SK-N-SH treated with all-trans-retinoic acid at 6 μM for 48 hours (cell line): ENCODE measurements around the gene RTCB.

ENCODE experiments used
- ATAC-seq: fragments of 200-7000 bp; cut with Tn5 transposase; 3 replicates; pipeline ENCODE4 v1.9.1; 2020; ENCODE audit warnings: mild to moderate bottlenecking, moderate library complexity
- ARNTL ChIP-seq: fragments of 450-650 bp; formaldehyde crosslinking; IDR thresholded peaks from 2 replicates; pipeline ENCODE4 v1.5.0; 2020; ENCODE audit warnings: low read depth, mild to moderate bottlenecking, moderate library complexity, borderline replicate concordance
- BACH2 ChIP-seq: fragments of 250-450 bp; sonication (Bioruptor Pico); IDR thresholded peaks from 2 replicates; pipeline ENCODE4 v1.9.0; 2021; ENCODE audit warnings: mild to moderate bottlenecking, borderline replicate concordance
- ESRRG ChIP-seq: fragments of 250-450 bp; sonication (Bioruptor Pico); IDR thresholded peaks from 2 replicates; pipeline ENCODE4 v1.6.1; 2021; ENCODE audit warnings: mild to moderate bottlenecking
- GLIS3 ChIP-seq: fragments of 250-450 bp; sonication (Bioruptor Pico); IDR thresholded peaks from 2 replicates; pipeline ENCODE4 v1.5.0; 2020; ENCODE audit warnings: mild to moderate bottlenecking, moderate library complexity
- ISL1 ChIP-seq: fragments of 250-450 bp; sonication (Bioruptor Pico); IDR thresholded peaks from 2 replicates; pipeline ENCODE4 v2.1.2; 2022; ENCODE audit warnings: mild to moderate bottlenecking, moderate library complexity
- OSR1 ChIP-seq: fragments of 250-450 bp; sonication (Bioruptor Pico); IDR thresholded peaks from 2 replicates; pipeline ENCODE4 v1.8.0; 2022; ENCODE audit warnings: moderate library complexity, mild to moderate bottlenecking, inconsistent platforms
- PPARA ChIP-seq: fragments of 250-450 bp; sonication (Bioruptor Pico); IDR thresholded peaks from 2 replicates; pipeline ENCODE4 v1.5.0; 2020; ENCODE audit warnings: mild to moderate bottlenecking, borderline replicate concordance
- RARB ChIP-seq: fragments of 250-450 bp; sonication (Bioruptor Pico); IDR thresholded peaks from 2 replicates; pipeline ENCODE4 v1.8.0; 2021; ENCODE audit warnings: mild to moderate bottlenecking, moderate library complexity
- TCF4 ChIP-seq: fragments of 250-450 bp; sonication (Bioruptor Pico); IDR thresholded peaks from 2 replicates; pipeline ENCODE4 v1.8.0; 2021; ENCODE audit warnings: mild to moderate bottlenecking, moderate library complexity, borderline replicate concordance
- TOX ChIP-seq: fragments of 250-450 bp; sonication (Bioruptor Pico); IDR thresholded peaks from 2 replicates; pipeline ENCODE4 v1.8.0; 2021; ENCODE audit warnings: mild to moderate bottlenecking, moderate library complexity, borderline replicate concordance
- ZC3H10 ChIP-seq: fragments of 250-450 bp; sonication (Bioruptor Pico); IDR thresholded peaks from 2 replicates; pipeline ENCODE4 v1.5.1; 2021; ENCODE audit warnings: mild to moderate bottlenecking, moderate library complexity
- ZFP3 ChIP-seq: fragments of 250-450 bp; sonication (Bioruptor Pico); IDR thresholded peaks from 2 replicates; pipeline ENCODE4 v1.5.0; 2020; ENCODE audit warnings: mild to moderate bottlenecking, moderate library complexity
- ZFP30 ChIP-seq: fragments of 450-650 bp; formaldehyde crosslinking; IDR thresholded peaks from 2 replicates; pipeline ENCODE4 v1.5.0; 2022; ENCODE audit warnings: mild to moderate bottlenecking, moderate library complexity
- ZNF565 ChIP-seq: fragments of 450-650 bp; formaldehyde crosslinking; conservative IDR thresholded peaks from 2 replicates; pipeline ENCODE4 v1.5.0; 2020; ENCODE audit warnings: low read depth, mild to moderate bottlenecking, moderate library complexity
- ZNF70 ChIP-seq: fragments of 450-650 bp; formaldehyde crosslinking; IDR thresholded peaks from 2 replicates; pipeline ENCODE4 v1.5.0; 2020; ENCODE audit warnings: mild to moderate bottlenecking, moderate library complexity
- TF ChIP-seq, protein P1 (sequence below): fragments of 250-450 bp; sonication (Bioruptor Pico); IDR thresholded peaks from 2 replicates; pipeline ENCODE4 v1.5.1; 2020; ENCODE audit warnings: low read depth, mild to moderate bottlenecking, moderate library complexity
- TF ChIP-seq, protein P2 (sequence below): fragments of 250-450 bp; sonication (Bioruptor Pico); IDR thresholded peaks from 2 replicates; pipeline ENCODE4 v1.5.1; 2021; ENCODE audit warnings: mild to moderate bottlenecking, moderate library complexity
- TF ChIP-seq, protein P3 (sequence below): fragments of 250-450 bp; sonication (Bioruptor Pico); IDR thresholded peaks from 2 replicates; pipeline ENCODE4 v1.5.0; 2020; ENCODE audit warnings: mild to moderate bottlenecking, moderate library complexity
- TF ChIP-seq, protein P4 (sequence below): fragments of 250-450 bp; sonication (Bioruptor Pico); IDR thresholded peaks from 2 replicates; pipeline ENCODE4 v1.8.0; 2021; ENCODE audit warnings: low read depth, mild to moderate bottlenecking, moderate library complexity, borderline replicate concordance
- TF ChIP-seq, protein P5 (sequence below): fragments of 250-450 bp; sonication (Bioruptor Pico); IDR thresholded peaks from 2 replicates; pipeline ENCODE4 v1.8.0; 2020; ENCODE audit warnings: mild to moderate bottlenecking, moderate library complexity, borderline replicate concordance

Gene RTCB

DNA sequence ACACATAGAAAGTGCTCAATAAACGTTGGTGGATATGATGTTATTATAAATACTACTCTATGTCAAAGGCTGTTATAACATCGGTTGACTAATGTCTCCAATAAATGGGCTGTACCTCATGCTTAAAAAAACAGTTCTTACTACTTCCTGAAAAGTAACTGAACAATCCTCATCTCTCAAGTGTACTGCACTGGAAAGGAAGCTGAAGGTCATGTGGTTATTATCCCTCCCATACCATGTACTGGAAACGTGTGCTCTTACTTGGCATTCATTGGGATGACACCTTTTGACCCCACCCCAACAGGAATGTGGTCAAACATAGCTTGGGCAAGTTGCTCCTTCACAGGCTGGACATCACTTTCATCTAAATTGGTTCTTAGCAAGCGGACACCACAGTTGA is 10.6 kb downstream of the RTCB start:
- ATAC-seq, result no peak

DNA sequence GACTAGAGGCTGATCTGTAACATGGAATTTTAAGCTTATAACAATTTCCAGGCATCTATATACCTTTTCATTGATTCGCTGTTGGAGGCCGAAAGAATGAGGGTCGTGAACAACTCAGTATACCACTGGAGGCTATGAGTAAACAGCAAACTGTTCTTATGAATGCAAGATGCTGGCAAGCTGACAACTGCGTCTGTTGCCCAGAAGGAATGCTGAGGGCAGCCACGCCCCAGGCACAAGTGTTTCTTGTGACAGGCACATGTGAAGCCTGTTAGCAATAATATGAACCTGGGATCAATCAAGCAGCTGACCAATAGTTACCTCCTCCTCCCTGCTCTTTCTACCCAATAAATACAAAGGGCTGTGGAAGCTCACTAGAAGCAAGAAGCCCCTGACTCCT is 15.3 kb downstream of the RTCB start:
- no peak for ATAC-seq
- TF ChIP-seq, protein P1, sequence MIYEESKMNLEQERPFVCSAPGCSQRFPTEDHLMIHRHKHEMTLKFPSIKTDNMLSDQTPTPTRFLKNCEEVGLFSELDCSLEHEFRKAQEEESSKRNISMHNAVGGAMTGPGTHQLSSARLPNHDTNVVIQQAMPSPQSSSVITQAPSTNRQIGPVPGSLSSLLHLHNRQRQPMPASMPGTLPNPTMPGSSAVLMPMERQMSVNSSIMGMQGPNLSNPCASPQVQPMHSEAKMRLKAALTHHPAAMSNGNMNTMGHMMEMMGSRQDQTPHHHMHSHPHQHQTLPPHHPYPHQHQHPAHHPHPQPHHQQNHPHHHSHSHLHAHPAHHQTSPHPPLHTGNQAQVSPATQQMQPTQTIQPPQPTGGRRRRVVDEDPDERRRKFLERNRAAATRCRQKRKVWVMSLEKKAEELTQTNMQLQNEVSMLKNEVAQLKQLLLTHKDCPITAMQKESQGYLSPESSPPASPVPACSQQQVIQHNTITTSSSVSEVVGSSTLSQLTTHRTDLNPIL, result no peak
- TF ChIP-seq, protein P2, sequence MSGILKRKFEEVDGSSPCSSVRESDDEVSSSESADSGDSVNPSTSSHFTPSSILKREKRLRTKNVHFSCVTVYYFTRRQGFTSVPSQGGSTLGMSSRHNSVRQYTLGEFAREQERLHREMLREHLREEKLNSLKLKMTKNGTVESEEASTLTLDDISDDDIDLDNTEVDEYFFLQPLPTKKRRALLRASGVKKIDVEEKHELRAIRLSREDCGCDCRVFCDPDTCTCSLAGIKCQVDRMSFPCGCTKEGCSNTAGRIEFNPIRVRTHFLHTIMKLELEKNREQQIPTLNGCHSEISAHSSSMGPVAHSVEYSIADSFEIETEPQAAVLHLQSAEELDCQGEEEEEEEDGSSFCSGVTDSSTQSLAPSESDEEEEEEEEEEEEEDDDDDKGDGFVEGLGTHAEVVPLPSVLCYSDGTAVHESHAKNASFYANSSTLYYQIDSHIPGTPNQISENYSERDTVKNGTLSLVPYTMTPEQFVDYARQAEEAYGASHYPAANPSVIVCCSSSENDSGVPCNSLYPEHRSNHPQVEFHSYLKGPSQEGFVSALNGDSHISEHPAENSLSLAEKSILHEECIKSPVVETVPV (CRISPR knock-in tag), result no peak
- TF ChIP-seq, protein P3, sequence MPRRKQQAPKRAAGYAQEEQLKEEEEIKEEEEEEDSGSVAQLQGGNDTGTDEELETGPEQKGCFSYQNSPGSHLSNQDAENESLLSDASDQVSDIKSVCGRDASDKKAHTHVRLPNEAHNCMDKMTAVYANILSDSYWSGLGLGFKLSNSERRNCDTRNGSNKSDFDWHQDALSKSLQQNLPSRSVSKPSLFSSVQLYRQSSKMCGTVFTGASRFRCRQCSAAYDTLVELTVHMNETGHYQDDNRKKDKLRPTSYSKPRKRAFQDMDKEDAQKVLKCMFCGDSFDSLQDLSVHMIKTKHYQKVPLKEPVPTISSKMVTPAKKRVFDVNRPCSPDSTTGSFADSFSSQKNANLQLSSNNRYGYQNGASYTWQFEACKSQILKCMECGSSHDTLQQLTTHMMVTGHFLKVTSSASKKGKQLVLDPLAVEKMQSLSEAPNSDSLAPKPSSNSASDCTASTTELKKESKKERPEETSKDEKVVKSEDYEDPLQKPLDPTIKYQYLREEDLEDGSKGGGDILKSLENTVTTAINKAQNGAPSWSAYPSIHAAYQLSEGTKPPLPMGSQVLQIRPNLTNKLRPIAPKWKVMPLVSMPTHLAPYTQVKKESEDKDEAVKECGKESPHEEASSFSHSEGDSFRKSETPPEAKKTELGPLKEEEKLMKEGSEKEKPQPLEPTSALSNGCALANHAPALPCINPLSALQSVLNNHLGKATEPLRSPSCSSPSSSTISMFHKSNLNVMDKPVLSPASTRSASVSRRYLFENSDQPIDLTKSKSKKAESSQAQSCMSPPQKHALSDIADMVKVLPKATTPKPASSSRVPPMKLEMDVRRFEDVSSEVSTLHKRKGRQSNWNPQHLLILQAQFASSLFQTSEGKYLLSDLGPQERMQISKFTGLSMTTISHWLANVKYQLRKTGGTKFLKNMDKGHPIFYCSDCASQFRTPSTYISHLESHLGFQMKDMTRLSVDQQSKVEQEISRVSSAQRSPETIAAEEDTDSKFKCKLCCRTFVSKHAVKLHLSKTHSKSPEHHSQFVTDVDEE (CRISPR knock-in tag), result no peak
- TF ChIP-seq ZC3H10 (CRISPR knock-in tag), result no peak

More for the DNA sequence above, 10.6 kb downstream of the RTCB start:
- TF ChIP-seq BACH2 (CRISPR knock-in tag) (no peak), RARB (CRISPR knock-in tag) (no peak), ZC3H10 (CRISPR knock-in tag) (no peak), OSR1 (no peak), ZFP3 (no peak), ZFP30 (no peak), GLIS3 (CRISPR knock-in tag) (no peak), ZNF565 (CRISPR knock-in tag) (no peak), ESRRG (CRISPR knock-in tag) (no peak), PPARA (no peak), ZNF70 (CRISPR knock-in tag) (no peak), ARNTL (CRISPR knock-in tag) (no peak)
- TF ChIP-seq, protein P3 (CRISPR knock-in tag), result no peak
- TF ChIP-seq, protein P1, result no peak
- TF ChIP-seq, protein P4, sequence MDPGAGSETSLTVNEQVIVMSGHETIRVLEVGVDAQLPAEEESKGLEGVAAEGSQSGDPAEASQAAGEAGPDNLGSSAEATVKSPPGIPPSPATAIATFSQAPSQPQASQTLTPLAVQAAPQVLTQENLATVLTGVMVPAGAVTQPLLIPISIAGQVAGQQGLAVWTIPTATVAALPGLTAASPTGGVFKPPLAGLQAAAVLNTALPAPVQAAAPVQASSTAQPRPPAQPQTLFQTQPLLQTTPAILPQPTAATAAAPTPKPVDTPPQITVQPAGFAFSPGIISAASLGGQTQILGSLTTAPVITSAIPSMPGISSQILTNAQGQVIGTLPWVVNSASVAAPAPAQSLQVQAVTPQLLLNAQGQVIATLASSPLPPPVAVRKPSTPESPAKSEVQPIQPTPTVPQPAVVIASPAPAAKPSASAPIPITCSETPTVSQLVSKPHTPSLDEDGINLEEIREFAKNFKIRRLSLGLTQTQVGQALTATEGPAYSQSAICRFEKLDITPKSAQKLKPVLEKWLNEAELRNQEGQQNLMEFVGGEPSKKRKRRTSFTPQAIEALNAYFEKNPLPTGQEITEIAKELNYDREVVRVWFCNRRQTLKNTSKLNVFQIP (CRISPR knock-in tag), result no peak

DNA sequence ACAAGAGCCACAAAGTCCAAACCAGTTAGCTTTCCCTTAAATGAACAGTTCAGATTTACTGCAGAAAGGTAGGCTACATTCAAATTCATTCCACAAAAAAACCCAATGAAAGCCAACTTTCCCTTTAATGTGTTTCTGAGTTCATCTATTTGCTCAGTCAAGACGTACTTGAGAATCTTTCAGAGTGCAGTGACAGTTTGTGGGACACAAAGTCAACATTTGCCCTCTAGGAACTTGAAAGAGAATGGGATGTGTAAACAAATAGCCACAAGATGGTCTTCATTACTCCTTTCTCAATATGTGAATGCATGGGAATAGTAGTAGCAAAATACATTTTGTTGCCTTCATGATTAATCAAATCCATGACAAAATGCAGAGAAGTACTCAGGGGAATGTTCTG is 15.8 kb downstream of the RTCB start:
- ATAC-seq, result no peak
- TF ChIP-seq ZNF70 (CRISPR knock-in tag) (no peak), TCF4 (CRISPR knock-in tag) (no peak), RARB (CRISPR knock-in tag) (no peak), TOX (CRISPR knock-in tag) (no peak), ISL1 (CRISPR knock-in tag) (no peak)
- TF ChIP-seq, protein P3 (CRISPR knock-in tag), result no peak
- TF ChIP-seq, protein P5, sequence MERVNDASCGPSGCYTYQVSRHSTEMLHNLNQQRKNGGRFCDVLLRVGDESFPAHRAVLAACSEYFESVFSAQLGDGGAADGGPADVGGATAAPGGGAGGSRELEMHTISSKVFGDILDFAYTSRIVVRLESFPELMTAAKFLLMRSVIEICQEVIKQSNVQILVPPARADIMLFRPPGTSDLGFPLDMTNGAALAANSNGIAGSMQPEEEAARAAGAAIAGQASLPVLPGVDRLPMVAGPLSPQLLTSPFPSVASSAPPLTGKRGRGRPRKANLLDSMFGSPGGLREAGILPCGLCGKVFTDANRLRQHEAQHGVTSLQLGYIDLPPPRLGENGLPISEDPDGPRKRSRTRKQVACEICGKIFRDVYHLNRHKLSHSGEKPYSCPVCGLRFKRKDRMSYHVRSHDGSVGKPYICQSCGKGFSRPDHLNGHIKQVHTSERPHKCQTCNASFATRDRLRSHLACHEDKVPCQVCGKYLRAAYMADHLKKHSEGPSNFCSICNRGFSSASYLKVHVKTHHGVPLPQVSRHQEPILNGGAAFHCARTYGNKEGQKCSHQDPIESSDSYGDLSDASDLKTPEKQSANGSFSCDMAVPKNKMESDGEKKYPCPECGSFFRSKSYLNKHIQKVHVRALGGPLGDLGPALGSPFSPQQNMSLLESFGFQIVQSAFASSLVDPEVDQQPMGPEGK, result no peak
- TF ChIP-seq, protein P4 (CRISPR knock-in tag), result no peak
